Glomerular endothelial cell (primary cell): ENCODE results near the gene NUDT4B. TPM values are rescaled to one million over a fixed set of nuclear protein-coding genes. Genes with fewer than 3 reads are reported as not detected.
"Not testable (repeated sequence)": the region's sequence is repeated elsewhere in the genome, so short reads cannot be mapped to it uniquely, and the experiment has no call there.

Experiments used
- DNase-seq: peaks from one replicate; pipeline ENCODE4 v3.0.0-alpha.2; 2011; ENCODE audit warnings: low read depth, low spot score; ENCODE audit errors: extremely low read depth
- total RNA-seq: library from RNA; depleted of rRNA; stranded (reverse); fragments of >200 nt; gene quantifications from 2 replicates; pipeline ENCODE4 v1.2.3, GENCODE V29; 2015

NUDT4B gene
- 39.6 and 46.7 TPM in 2 replicates for total RNA-seq

DNA sequence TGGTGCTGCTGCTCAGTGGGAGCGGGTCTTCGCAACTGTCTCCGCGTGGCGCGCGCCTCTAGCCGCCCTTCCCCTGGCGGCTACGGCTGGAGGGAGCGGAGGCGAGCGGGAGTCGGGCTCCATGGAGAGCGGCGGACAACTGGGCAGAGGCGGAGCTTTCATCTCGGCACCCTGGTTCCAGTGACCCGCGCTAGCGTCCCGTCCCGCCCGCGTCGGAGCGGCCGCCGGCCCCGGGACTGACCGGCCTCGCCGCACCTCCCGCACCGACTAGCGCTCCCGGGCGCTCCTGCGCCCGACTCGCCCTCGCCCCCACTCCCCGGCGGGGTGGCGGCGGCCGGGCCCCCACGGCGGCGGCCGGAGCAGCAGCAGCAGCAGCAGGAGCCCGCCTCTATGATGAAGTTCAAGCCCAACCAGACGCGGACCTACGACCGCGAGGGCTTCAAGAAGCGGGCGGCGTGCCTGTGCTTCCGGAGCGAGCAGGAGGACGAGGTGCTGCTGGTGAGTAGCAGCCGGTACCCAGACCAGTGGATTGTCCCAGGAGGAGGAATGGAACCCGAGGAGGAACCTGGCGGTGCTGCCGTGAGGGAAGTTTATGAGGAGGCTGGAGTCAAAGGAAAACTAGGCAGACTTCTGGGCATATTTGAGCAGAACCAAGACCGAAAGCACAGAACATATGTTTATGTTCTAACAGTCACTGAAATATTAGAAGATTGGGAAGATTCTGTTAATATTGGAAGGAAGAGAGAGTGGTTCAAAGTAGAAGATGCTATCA lies at the start of gene NUDT4B:
Gene NUDT4B (plus strand): TSS at position 212 of the 772 bp plus-strand sequence. CDS start 179 bp downstream, at position 391.
- not testable (repeated sequence) for DNase-seq

DNA sequence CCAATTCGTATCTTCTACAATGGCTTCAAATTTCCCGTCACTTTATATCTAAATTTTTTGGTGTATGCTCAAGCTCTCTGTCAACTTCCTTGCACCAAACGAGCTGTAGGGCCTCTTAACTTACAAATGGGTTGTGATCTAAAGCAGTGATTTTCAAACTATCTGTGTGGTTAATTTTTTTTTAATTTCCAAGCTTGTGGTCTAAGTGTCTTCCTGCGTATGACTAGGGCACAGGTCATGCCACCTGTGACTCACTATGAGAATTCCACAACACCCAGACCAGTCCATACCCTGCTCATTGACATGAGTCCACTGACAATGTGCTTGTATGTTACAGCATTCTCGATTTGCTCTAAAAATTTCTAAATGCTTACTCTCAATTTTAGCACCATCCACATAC lies 49.2 kb upstream of the NUDT4B start:
- DNase-seq = not testable (repeated sequence)

DNA sequence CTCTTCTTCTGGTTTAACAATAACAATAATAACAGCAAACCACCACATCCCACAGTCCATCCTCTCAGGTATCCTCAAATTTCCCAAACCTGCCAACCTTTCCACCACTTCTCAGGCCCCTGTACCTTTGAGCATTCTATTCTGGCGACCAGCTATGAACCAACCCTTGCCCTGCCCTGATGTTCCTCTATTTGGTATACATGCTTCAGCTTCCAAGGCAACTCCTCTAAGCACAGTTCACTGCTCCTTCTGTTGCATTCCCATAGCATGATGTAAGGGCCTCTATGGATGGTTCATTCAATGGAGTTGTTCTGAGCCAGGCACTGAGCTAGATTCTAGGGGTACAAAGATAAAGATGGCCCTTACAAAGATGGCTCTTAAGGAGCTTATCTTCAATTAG lies 46.3 kb upstream of the NUDT4B start:
- DNase-seq = not testable (repeated sequence)

DNA sequence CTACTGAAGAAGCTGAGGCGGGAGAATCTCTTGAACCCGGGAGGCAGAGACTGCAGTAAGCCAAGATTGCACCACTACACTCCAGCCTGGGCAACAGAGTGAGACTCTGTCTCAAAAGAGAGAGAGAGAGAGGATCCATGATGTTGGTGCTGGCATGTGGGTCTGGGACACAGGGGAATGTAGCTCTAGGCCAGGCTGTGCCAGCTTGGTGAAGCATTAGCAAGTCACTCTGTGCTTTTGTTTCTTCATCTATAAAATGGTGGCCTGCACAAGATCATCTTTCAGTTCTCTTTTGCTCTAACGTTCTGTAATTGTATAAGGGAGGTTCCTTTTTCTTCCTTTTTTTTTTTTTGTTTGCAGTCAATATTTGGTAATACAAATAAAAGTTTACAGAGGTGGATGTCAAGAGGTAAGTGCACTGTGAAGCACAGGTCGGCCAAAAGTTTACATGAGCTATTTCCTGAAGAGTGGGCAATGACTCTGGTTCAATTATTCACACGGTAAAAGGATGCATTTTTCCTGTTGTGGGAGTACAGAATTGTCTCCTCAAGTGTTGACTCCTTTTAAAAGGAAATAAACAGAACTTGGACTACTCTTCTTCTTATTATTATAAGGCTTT lies 44.5 kb upstream of the NUDT4B start:
- DNase-seq = not testable (repeated sequence)

DNA sequence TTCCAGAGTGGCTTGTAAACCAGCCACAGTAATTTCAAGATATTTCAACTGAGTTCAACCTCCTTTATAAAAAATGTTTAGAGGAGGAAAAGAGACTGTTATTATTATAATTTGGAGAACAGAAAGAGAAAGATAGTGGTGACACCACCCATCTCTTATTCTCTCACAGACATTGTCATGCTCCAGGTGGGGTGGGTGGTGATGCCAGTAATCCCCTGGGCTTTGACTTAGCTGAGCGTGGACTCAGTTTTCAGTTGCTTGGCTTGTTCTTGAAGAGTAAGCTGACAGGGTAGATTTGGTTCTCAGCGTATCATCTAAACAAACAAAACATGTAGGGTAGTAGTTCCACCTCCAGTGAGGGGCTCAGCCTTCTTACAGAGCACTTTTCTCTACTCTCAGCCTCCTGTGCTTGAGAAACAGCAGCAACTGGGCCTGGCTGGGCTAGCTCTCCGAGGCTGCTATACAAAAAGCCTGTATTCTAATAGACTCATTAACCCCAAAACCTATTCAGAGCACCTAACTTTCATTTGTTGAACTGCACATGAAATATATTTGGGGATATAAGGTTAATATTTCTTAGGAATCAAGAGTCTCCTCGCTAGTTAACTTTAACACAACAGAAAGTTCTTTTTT lies 43.1 kb upstream of the NUDT4B start:
- not testable (repeated sequence) for DNase-seq

DNA sequence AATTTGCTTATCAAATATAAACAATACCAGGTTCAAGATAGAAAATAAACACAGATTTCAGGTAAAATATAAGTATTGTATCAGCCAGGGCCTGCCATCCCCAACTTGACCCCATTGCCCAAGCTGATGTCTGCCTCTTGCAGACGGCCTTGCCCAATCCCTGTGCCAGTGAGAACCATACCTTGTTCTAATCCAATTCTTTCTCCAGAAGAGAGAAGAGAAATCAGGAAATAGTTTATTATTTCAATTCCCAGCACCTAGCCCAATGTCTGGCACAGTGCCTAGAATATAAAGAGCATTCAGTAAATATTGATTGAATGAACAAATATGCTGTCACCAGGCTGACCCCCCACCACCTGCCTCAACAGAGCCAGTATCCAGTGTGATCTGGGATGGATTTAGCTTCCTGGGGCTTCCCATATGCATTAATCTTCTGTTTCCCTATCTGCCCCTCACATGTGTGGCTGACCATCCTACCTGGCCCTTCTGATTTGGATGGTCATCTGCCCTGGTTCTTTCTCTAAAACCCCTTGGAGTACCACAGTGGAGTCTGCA lies 39.7 kb upstream of the NUDT4B start:
- DNase-seq = not testable (repeated sequence)

DNA sequence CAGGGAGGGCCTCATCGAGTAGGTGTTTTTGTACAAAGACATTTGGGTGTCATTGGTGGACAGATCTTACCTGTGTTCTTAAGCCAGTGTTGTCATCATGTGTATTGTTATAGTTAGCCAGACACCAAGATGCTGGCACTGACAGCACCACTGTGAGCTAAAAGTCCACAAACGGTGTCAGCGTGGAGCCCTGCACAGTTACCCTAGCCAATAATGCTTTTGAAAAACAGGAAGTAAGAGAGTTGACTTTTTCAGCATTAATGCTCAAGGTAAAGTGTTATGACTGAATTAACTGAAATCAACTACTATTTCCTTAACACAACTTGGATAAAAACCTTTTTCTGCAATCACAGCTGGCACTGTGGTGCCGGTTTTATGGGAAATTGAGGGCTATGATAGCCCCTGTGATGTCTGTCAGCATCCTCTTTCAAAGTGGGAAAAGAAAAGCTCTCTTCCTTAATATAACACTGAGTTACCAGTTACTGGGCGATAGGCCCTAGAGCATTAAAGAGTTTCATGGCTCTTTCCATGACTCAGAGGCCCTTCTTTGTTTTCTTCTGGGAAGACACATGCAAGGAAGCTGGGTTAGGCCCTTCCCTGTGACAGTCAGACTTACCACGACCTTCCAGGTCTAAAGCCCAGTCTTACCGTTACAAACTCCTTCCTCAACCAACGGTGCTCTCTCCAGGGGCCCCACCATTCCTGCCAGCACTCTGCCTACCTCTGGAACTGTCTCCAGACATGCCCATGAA lies 37.6 kb upstream of the NUDT4B start:
- DNase-seq = not testable (repeated sequence)

DNA sequence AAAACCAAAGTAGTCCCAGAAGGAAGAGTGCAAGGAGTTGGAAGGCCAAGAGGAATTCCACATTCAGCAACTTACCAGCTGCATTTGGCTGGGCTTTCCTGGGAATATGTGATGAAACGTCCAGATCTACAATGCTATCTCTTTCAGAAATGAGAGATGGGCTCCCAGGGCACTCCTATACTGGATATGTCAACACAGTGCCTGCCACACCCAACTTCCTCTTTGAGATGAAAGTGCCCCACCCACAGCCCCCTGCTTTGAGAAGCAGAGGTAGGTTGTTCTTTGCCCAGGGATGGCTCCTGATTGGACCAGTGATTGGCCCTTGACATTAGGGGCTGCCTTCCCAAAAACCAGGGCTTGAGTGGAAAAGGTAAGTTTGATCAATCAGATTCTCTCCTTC lies 36.2 kb upstream of the NUDT4B start:
- DNase-seq = not testable (repeated sequence)

GRCh38 chr1:148715518-148715917 lies 33.1 kb upstream of the NUDT4B start:
- DNase-seq = not testable (repeated sequence)

GRCh38 chr1:148716966-148717520 lies 31.5 kb upstream of the NUDT4B start:
- not testable (repeated sequence) for DNase-seq

DNA sequence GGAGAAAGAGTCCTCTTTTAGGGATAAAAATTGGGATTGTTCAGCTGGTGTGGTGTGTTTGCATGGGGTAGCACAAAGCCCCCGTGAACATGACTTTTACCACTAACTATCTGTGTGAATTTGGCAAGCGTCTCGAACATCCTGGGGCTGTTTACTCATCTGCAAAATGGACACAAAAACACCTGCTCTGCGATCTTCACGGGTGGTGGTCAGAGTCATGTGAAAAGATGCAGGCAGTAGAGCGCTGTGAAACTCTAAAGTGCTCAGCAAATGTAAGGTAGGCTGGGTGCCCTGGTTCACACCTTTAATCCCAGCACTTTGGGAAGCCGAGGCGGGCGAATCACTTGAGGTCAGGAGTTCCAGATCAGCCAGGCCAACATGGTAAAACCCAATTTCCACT lies 27.7 kb upstream of the NUDT4B start:
- DNase-seq = not testable (repeated sequence)

GRCh38 chr1:148722758-148723157 lies 25.8 kb upstream of the NUDT4B start:
- not testable (repeated sequence) for DNase-seq

DNA sequence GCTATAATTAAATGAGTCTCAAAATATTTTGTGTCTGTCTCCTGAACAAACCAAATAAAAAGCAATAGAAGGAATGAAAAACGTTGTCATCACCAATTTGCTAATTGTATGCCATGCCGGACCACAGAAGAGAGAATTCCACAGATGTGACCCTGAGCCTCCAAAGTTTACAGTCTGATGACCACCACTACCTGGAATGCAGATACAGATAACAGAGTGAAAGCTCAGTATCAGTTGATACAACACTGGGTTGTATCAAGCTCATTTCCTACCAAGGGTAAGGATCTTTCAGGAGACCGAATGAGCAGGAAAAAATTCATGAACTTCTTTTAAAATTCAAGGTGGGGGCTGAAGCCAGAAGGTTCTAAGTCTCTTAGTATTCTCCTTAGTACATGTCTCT lies 25.1 kb upstream of the NUDT4B start:
- DNase-seq = not testable (repeated sequence)

DNA sequence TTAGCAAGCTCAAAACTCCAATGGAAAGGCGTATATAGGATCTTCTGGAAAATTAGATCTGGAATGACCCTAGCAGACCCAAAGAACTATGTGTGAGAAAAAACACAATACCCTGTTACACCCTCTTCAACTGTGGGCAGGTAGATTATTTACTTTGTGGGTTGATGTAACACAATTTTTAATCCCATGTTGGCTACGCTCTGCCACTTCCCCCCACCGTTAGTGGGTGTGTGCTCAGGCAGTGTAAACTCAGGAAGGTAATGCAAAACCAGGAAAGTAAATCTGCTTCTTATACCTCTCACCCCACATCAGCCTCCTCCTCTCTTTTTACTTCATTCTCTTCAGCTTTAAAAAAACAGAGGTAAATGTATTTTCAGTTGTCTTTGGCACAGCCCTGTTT lies 23.7 kb upstream of the NUDT4B start:
- DNase-seq = not testable (repeated sequence)

GRCh38 chr1:148727862-148728261 lies 20.7 kb upstream of the NUDT4B start:
- not testable (repeated sequence) for DNase-seq

DNA sequence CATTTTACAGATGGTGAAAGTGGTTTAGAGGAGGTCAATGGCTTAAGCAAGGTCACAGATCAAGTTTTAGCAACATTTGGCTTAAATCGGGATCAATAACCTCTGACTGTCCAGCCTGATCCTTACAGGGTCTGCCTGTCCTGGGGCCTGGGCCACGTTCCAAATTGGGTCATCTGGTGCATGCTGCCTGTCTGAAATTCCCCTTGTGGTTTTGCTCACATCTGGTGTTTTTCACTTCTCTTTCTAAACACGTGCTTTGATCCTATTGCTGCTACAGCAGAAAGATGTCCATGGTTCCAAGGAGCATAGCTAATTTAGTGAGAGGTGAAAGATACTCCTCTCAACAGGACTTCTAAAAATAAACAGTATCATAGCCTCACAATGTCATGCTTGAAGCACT lies 19.4 kb upstream of the NUDT4B start:
- not testable (repeated sequence) for DNase-seq

DNA sequence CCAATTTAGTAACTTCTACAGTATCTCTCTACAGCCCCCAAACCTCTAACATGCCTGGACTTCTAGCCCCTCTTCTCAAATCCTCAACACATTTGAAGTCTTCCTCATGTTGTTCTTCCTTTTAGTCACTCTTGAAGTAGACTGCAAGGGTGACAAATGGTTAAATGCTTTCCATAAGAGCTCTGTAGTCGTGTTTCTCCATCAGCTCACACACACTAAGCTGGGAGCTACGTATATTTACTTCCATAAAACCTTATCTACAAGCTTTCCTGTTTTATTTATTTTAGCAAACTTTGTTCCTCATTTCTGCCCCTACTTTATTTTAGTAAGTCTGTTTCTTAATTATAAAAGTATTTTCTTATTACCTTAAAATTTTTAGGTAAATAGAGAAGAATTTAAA lies 19.0 kb upstream of the NUDT4B start:
- not testable (repeated sequence) for DNase-seq

DNA sequence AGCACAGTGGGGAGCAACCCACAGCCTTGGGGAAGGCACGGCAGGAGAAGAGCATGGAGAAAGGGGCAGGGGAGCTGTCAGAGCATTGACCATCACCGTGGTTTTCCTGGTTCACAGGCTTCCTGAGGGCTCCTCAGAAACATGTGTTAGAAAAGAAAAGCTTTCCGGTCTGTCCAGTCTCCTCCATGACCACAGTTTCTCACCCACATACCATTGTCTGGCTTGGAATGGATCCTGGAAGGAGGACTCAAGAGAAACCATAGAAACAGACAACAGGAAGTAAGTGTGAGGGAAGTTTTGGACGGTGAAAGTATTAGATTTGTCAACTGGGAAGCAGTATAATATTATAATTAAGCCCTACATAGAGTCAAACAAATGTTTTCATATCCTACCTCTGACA lies 16.3 kb upstream of the NUDT4B start:
- DNase-seq = not testable (repeated sequence)

GRCh38 chr1:148733585-148734310 lies 14.8 kb upstream of the NUDT4B start:
- not testable (repeated sequence) for DNase-seq

- DNase-seq = not testable (repeated sequence)
These were observed 14.3 kb upstream of the NUDT4B start for GRCh38 chr1:148734311-148734662.
